Endothelial cell (in vitro differentiated cells): ENCODE measurements around the gene FRMPD4. TPM values are rescaled to one million over a fixed set of nuclear protein-coding genes. Genes with fewer than 3 reads are reported as not detected.

Source experiments
- DNase-seq: peaks from one replicate; pipeline ENCODE4 v3.0.0; 2021; ENCODE audit warnings: low spot score
- H3K27ac Mint-ChIP-seq: one replicate; pipeline ENCODE4 v1.8.0; 2021; ENCODE audit warnings: mixed read lengths, inconsistent platforms; ENCODE audit not compliant: unreplicated experiment
- H3K27me3 Mint-ChIP-seq: one replicate; pipeline ENCODE4 v1.8.0; 2021; ENCODE audit warnings: mild to moderate bottlenecking, moderate library complexity, mixed read lengths, inconsistent platforms; ENCODE audit not compliant: unreplicated experiment
- H3K36me3 Mint-ChIP-seq: one replicate; pipeline ENCODE4 v1.8.0; 2021; ENCODE audit warnings: mild to moderate bottlenecking, low read depth, mixed read lengths, inconsistent platforms; ENCODE audit not compliant: unreplicated experiment
- H3K4me1 Mint-ChIP-seq: one replicate; pipeline ENCODE4 v1.8.0; 2021; ENCODE audit warnings: mild to moderate bottlenecking, mixed read lengths, inconsistent platforms; ENCODE audit not compliant: unreplicated experiment
- H3K4me3 Mint-ChIP-seq: one replicate; pipeline ENCODE4 v1.8.0; 2021; ENCODE audit warnings: mild to moderate bottlenecking, mixed read lengths, inconsistent platforms; ENCODE audit not compliant: unreplicated experiment
- H3K9me3 Mint-ChIP-seq: one replicate; pipeline ENCODE4 v1.8.0; 2021; ENCODE audit warnings: mixed read lengths, inconsistent platforms; ENCODE audit not compliant: unreplicated experiment
- total RNA-seq: library from RNA; stranded (reverse); fragmentation: NEBNext Ultra II Directional; extraction: Animal tissue kit (Norgen Biotek cat#: 25700); gene quantifications from one replicate; pipeline ENCODE4 v1.2.1, GENCODE V29; 2021; ENCODE audit not compliant: unreplicated experiment
- TF ChIP-seq, protein P1 (sequence below): fragments of 200-600 bp; sonication (generic); IDR thresholded peaks from one replicate; pipeline ENCODE4 v1.5.0; 2021; ENCODE audit warnings: antibody characterized with exemption; ENCODE audit not compliant: unreplicated experiment

Gene FRMPD4
- total RNA-seq, 1 donor from 2014 or later = 0.03 TPM

DNA sequence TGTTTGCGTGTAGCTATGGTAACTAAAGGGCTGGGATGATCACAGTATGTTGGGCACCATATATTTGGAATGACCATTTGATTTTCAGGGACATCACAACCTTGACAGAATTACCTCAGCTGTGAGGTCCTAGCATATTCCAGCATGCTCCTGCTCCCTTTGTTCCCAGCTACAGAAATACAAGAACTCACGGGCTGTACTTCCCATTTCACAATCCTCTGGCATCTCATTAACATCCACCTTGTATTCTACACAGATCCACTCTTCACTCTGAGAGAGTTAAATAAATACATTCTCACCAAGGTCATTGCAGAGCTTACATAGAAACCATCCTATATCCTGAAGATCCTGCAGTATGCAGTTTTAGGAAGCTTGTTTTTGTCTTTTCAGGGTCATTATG lies 169.7 kb downstream of the FRMPD4 start:
- H3K4me1 Mint-ChIP-seq = no peaks in the 10 kb centered on the region

GRCh38 chrX:12308420-12308819 lies 170.1 kb downstream of the FRMPD4 start:
- DNase-seq = no peak
- TF ChIP-seq, protein P1, sequence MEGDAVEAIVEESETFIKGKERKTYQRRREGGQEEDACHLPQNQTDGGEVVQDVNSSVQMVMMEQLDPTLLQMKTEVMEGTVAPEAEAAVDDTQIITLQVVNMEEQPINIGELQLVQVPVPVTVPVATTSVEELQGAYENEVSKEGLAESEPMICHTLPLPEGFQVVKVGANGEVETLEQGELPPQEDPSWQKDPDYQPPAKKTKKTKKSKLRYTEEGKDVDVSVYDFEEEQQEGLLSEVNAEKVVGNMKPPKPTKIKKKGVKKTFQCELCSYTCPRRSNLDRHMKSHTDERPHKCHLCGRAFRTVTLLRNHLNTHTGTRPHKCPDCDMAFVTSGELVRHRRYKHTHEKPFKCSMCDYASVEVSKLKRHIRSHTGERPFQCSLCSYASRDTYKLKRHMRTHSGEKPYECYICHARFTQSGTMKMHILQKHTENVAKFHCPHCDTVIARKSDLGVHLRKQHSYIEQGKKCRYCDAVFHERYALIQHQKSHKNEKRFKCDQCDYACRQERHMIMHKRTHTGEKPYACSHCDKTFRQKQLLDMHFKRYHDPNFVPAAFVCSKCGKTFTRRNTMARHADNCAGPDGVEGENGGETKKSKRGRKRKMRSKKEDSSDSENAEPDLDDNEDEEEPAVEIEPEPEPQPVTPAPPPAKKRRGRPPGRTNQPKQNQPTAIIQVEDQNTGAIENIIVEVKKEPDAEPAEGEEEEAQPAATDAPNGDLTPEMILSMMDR = no peak
- H3K36me3 Mint-ChIP-seq = no peaks in the 10 kb centered on the region
- no peaks in the 10 kb centered on the region for H3K4me1 Mint-ChIP-seq
- no peak overlapping the region for H3K27ac Mint-ChIP-seq
- H3K27me3 Mint-ChIP-seq = no peaks in the 10 kb centered on the region
- no peak overlapping the region for H3K4me3 Mint-ChIP-seq
- no peaks in the 10 kb centered on the region for H3K9me3 Mint-ChIP-seq

More for the DNA sequence above, 169.7 kb downstream of the FRMPD4 start:
- TF ChIP-seq, protein P1 = no peak
- H3K27ac Mint-ChIP-seq = no peak overlapping the region
- no peaks in the 10 kb centered on the region for H3K36me3 Mint-ChIP-seq
- no peak for DNase-seq
- H3K27me3 Mint-ChIP-seq = no peaks in the 10 kb centered on the region
- no peaks in the 10 kb centered on the region for H3K9me3 Mint-ChIP-seq
- H3K4me3 Mint-ChIP-seq = no peak overlapping the region

DNA sequence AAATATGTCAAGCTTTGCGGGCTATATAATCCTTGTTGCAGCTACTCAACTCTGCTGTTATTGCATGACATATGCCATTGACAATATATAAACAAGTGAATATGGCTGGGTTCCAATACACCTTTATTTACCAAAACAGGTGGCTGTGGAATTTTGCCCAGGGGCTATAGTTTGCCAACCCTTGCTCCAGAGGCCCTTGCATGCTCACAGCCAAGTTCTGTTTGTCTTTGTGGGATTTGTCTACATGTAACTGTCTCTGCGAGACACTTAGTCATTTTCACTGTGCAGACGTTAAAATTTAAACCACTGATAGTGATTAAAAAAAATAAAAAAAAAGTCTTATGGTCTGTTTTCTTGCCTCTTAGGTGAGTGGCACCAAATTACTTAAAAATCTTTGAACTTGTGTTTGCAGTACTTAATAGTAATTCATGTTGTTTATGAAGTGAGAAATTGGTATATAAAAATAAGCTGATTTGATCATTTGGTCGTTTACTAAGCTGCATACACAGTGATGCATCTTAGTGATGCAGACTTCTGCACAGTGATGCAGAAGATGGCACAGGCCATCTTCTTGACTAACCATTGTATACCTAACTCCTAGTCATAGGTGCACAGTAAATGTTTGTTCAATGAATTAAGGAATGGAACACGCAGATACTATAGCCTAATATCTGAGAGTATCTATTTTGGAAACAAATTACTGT lies 170.9 kb downstream of the FRMPD4 start:
- TF ChIP-seq, protein P1 = no peak
- Mint-ChIP-seq H3K9me3 (no peaks in the 10 kb centered on the region), H3K4me3 (no peak overlapping the region)

GRCh38 chrX:12309744-12310076 lies 171.4 kb downstream of the FRMPD4 start:
- Mint-ChIP-seq H3K27me3 (no peaks in the 10 kb centered on the region), H3K4me3 (no peak overlapping the region), H3K36me3 (no peaks in the 10 kb centered on the region), H3K27ac (no peak overlapping the region), H3K4me1 (no peaks in the 10 kb centered on the region), H3K9me3 (no peaks in the 10 kb centered on the region)
- TF ChIP-seq, protein P1 = no peak
- no peak for DNase-seq

More for the DNA sequence above, 170.9 kb downstream of the FRMPD4 start:
- H3K27me3 Mint-ChIP-seq = no peaks in the 10 kb centered on the region
- DNase-seq = no peak
- H3K4me1 Mint-ChIP-seq = no peaks in the 10 kb centered on the region
- H3K36me3 Mint-ChIP-seq = no peaks in the 10 kb centered on the region
- H3K27ac Mint-ChIP-seq = no peak overlapping the region

DNA sequence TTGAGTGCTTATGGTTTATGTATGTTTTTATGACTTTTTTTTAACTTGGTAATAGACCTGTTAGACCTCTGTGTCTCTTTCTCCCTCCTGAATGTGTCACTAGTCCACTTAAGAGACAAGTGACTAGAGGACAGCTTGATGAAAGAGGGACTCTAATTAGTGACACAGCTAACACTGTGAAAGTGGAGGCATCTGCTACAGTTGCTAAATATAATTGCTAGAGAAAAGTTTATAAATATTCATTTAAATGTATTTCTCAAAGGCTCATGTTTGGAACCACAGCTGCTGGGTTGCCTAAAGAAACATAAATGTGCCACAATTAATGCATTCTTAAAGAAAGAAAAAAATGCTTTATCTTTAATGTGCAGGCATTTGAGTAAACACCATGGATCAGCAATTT lies 176.4 kb downstream of the FRMPD4 start:
- Mint-ChIP-seq H3K36me3 (no peaks in the 10 kb centered on the region), H3K4me3 (no peak overlapping the region), H3K27ac (no peak overlapping the region), H3K27me3 (no peaks in the 10 kb centered on the region), H3K9me3 (no peaks in the 10 kb centered on the region), H3K4me1 (no peaks in the 10 kb centered on the region)
- no peak for DNase-seq
- TF ChIP-seq, protein P1 = no peak
